Stomach (tissue), 4 donors: Measurements from ENCODE around the gene MAP3K20.
"Not testable (repeated sequence)": the region's sequence is repeated elsewhere in the genome, so short reads cannot be mapped to it uniquely, and the experiment has no call there.

Experiments
- POLR2A ChIP-seq, 4 donors: fragments of 450-650 bp; IDR thresholded peaks; one replicate each; pipeline ENCODE4 v1.6.1; 2016; ENCODE audit warnings: antibody characterized with exemption in 4 of 4, control low read depth in 2 of 4, mild to moderate bottlenecking in 1 of 4, moderate library complexity in 1 of 4
- TF ChIP-seq, protein P1 (sequence below), 7 experiments: fragments of 450-650 bp in 4 of 7; fragments of 200-600 bp in 3 of 7; sonication (generic) in 3 of 7; IDR thresholded peaks; one replicate each; pipeline ENCODE4 v1.5.1; 2016 to 2019; ENCODE audit warnings: antibody characterized with exemption in 7 of 7, control low read depth in 2 of 7, mild to moderate bottlenecking in 1 of 7

DNA sequence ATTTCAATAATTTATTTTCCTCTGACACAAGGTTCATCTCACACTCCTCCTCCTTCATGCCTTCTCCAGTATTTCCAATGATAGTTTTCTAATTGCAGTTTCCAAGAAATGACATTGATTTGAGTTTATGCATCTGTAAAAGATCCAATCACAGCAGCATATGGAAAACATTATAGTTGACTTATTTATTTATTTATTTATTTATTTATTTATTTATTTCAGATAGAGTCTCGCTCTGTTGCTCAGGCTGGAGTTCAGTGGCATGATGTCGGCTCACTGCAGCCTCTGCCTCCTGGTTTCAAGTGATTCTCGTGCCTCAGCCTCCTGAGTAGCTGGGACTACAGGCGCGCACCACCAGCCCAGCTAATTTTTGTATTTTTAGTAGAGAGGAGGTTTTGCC is 52.5 kb downstream of the MAP3K20 start:
- TF ChIP-seq, protein P1, sequence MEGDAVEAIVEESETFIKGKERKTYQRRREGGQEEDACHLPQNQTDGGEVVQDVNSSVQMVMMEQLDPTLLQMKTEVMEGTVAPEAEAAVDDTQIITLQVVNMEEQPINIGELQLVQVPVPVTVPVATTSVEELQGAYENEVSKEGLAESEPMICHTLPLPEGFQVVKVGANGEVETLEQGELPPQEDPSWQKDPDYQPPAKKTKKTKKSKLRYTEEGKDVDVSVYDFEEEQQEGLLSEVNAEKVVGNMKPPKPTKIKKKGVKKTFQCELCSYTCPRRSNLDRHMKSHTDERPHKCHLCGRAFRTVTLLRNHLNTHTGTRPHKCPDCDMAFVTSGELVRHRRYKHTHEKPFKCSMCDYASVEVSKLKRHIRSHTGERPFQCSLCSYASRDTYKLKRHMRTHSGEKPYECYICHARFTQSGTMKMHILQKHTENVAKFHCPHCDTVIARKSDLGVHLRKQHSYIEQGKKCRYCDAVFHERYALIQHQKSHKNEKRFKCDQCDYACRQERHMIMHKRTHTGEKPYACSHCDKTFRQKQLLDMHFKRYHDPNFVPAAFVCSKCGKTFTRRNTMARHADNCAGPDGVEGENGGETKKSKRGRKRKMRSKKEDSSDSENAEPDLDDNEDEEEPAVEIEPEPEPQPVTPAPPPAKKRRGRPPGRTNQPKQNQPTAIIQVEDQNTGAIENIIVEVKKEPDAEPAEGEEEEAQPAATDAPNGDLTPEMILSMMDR (IDR thresholded peaks at IDR 0.05) = not testable (repeated sequence)
- TF ChIP-seq POLR2A (IDR thresholded peaks at IDR 0.05) = not testable (repeated sequence)
